K562 (cell line): ENCODE measurements around the gene ZNF799. TPM values are rescaled to one million over a fixed set of nuclear protein-coding genes. Genes with fewer than 3 reads are reported as not detected.
A peak's percentile ranks its signal among the peaks of the same experiment; 100 is the strongest.
"Not testable (repeated sequence)": the region's sequence is repeated elsewhere in the genome, so short reads cannot be mapped to it uniquely, and the experiment has no call there.

Experiments
- ATAC-seq: fragments of 200-7000 bp; cut with Tn5 transposase; 3 replicates; pipeline ENCODE4 v1.9.1; 2020; ENCODE audit warnings: moderate library complexity
- BruUV-seq: library from RNA; stranded (reverse); fragments of 400-500 nt; replicated peaks from 2 replicates; lab custom pipeline; 2021; lab: Mats Ljungman, UMichigan
- CTCF ChIA-PET: fragments of 300-600 bp; formaldehyde crosslinking; extraction: SDS; loops from one replicate; lab custom pipeline; 2021; ENCODE audit warnings: low intra/inter-chr PET ratio; lab: Yijun Ruan, JAX
- POLR2A ChIA-PET: fragments of 300-600, 350-650 bp; sonication (Branson Sonifier 250); formaldehyde crosslinking; extraction: SDS; loops from one replicate; lab custom pipeline; 2021; ENCODE audit warnings: antibody characterized with exemption, inconsistent platforms; lab: Yijun Ruan, JAX
- DNase-seq, 4 experiments: peaks; one replicate each; pipeline versions ENCODE4 v3.0.0 to v3.0.0-alpha.2; 2011 to 2018; ENCODE audit warnings: low spot score in 3 of 4, mixed read lengths in 3 of 4; ENCODE audit errors: extremely low read depth in 1 of 4
- FAIRE-seq: peaks from 2 replicates; lab custom pipeline; 2011; peaks lifted over from hg19 to GRCh38; lab: Jason Lieb, UNC
- H2AFZ ChIP-seq: 2 replicates; pipeline ENCODE4 v1.6.0; 2011; ENCODE audit warnings: low read depth, low read length, control low read depth, inconsistent platforms
- H3K27ac ChIP-seq: fragments of 200-600 bp; 3 replicates; pipeline ENCODE4 v1.8.0; 2011; ENCODE audit warnings: low read depth, mild to moderate bottlenecking, control low read depth, inconsistent platforms, low read length, moderate library complexity, mixed read lengths; ENCODE audit errors: extremely low read depth
- H3K27me3 ChIP-seq, 2 experiments: fragments of 300-600 bp in 1 of 2; 2 replicates in 1 of 2; 3 replicates in 1 of 2; pipeline versions ENCODE4 v1.6.0 to v1.8.0; 2011; ENCODE audit warnings: inconsistent platforms in 2 of 2, low read length in 2 of 2, mild to moderate bottlenecking in 1 of 2, mixed read lengths in 1 of 2, moderate library complexity in 1 of 2; ENCODE audit not compliant: control insufficient read depth in 2 of 2, insufficient read depth in 2 of 2
- H3K36me3 ChIP-seq: fragments of 300-600 bp; 3 replicates; pipeline ENCODE4 v1.8.0; 2011; ENCODE audit warnings: mild to moderate bottlenecking, low read length, inconsistent platforms; ENCODE audit not compliant: control insufficient read depth, insufficient read depth
- H3K4me1 ChIP-seq, 2 experiments: fragments of 200-600 bp in 1 of 2; replicated peaks in 1 of 2; 2 replicates in 1 of 2; 3 replicates in 1 of 2; pipeline versions ENCODE4 v1.5.1 to v1.8.0; 2011; ENCODE audit warnings: inconsistent platforms in 2 of 2, low read length in 2 of 2, mild to moderate bottlenecking in 1 of 2, mixed read lengths in 1 of 2, moderate library complexity in 1 of 2; ENCODE audit not compliant: control insufficient read depth in 2 of 2, insufficient read depth in 2 of 2
- H3K4me2 ChIP-seq: 2 replicates; pipeline ENCODE4 v1.6.1; 2011; ENCODE audit warnings: low read length, control low read depth, inconsistent platforms, mixed read lengths; ENCODE audit not compliant: insufficient read depth
- H3K4me3 ChIP-seq: fragments of 200-600 bp; sonication (generic), shearing (Covaris generic); 2 replicates; pipeline ENCODE4 v1.5.1; 2016; ENCODE audit warnings: control low read depth, inconsistent platforms
- H3K79me2 ChIP-seq: fragments of 200-600 bp; 3 replicates; pipeline ENCODE4 v1.8.0; 2011; ENCODE audit warnings: low read length, inconsistent platforms; ENCODE audit not compliant: control insufficient read depth, insufficient read depth
- H3K9ac ChIP-seq, 2 experiments: 2 replicates each; pipeline versions ENCODE4 v1.6.0 to v1.6.1; 2011; ENCODE audit warnings: low read depth in 2 of 2, low read length in 2 of 2, control low read depth in 1 of 2, inconsistent platforms in 1 of 2, mild to moderate bottlenecking in 1 of 2, mixed read lengths in 1 of 2; ENCODE audit not compliant: insufficient read depth in 1 of 2
- H3K9me1 ChIP-seq: one replicate; pipeline ENCODE4 v1.6.0; 2011; ENCODE audit warnings: inconsistent platforms, mild to moderate bottlenecking, low read length, moderate library complexity; ENCODE audit not compliant: control insufficient read depth, insufficient read depth
- H3K9me3 ChIP-seq: replicated peaks from 2 replicates; pipeline ENCODE4 v1.5.1; 2011; ENCODE audit warnings: low read depth, low read length, inconsistent platforms; ENCODE audit not compliant: control insufficient read depth, insufficient read depth
- H4K20me1 ChIP-seq: replicated peaks from 2 replicates; pipeline ENCODE4 v1.6.1; 2011; ENCODE audit warnings: low read length, inconsistent platforms, mixed read lengths; ENCODE audit not compliant: control insufficient read depth, insufficient read depth
- BRD9 ChIP-seq: fragments of 450-650 bp; IDR thresholded peaks from 2 replicates; pipeline ENCODE4 v1.6.1; 2018; ENCODE audit warnings: low read depth; ENCODE audit not compliant: partially characterized antibody
- CBX3 ChIP-seq, 2 experiments: IDR thresholded peaks; 1 replicate in 1 of 2; 2 replicates in 1 of 2; pipeline ENCODE4 v1.6.1; 2012; ENCODE audit warnings: inconsistent platforms in 2 of 2, low read length in 2 of 2, borderline replicate concordance in 1 of 2, control low read depth in 1 of 2
- CBX5 ChIP-seq: IDR thresholded peaks from 2 replicates; pipeline ENCODE4 v1.6.1; 2014; ENCODE audit warnings: low read depth, borderline replicate concordance
- RFX1 ChIP-seq: fragments of 450-650 bp; IDR thresholded peaks from 2 replicates; pipeline ENCODE4 v1.6.1; 2016; ENCODE audit warnings: mild to moderate bottlenecking, moderate library complexity
- ZNF280A ChIP-seq: fragments of 450-650 bp; IDR thresholded peaks from 2 replicates; pipeline ENCODE4 v1.6.1; 2018; ENCODE audit warnings: mild to moderate bottlenecking, low read depth; ENCODE audit not compliant: partially characterized antibody
- WGBS: fragments of 100-300 bp; shearing (Covaris generic); methylation state at CpG from one replicate; pipeline ENCODE4 v1.1.6; 2016; ENCODE audit warnings: low coverage, mixed read lengths; ENCODE audit not compliant: insufficient coverage; ENCODE audit errors: missing lambda C conversion rate; 5-methylcytosine and 5-hydroxymethylcytosine counted together
- in situ Hi-C: fragments of 300-500 bp; cut with MboI; formaldehyde crosslinking; loops from 4 replicates; pipeline ENCODE4 v1.15.0; 2018; ENCODE audit warnings: inconsistent platforms, mixed read lengths
- intact Hi-C: fragments of 100-400 bp; cut with micrococcal nuclease; formaldehyde crosslinking; loops from 2 replicates; pipeline ENCODE4 v1.14.2; 2022
- polyA plus RNA-seq, 8 experiments: library from polyadenylated mRNA; depleted of rRNA in 4 of 8; stranded (reverse) in 5 of 8; unstranded in 3 of 8; fragments of >200 nt; fragmentation: Nextera tagmentation in 2 of 8; fragmentation: Illumina TruSeq in 1 of 8; extraction: Ambion mirVana in 2 of 8; extraction: Trizol in 1 of 8; gene quantifications; 2 replicates each; pipeline versions ENCODE4 v1.2.1 to v1.2.3, GENCODE V29; 2011 to 2014; ENCODE audit warnings: inconsistent platforms in 1 of 8, missing spikeins in 1 of 8
- total RNA-seq, 7 experiments: library from RNA; depleted of rRNA in 6 of 7; stranded (reverse); fragments of >200 nt in 6 of 7; fragmentation: Illumina TruSeq in 2 of 7; extraction: Trizol in 2 of 7; gene quantifications; 2 replicates each; pipeline versions ENCODE4 v1.2.1 to v1.2.3, GENCODE V29; 2011 to 2021; ENCODE audit warnings: low replicate concordance in 1 of 7

Gene ZNF799
- total and polyA plus RNA-seq, 9 of the 15 experiments (the other 6 are each of a cell fraction or from before 2014, with no cell fraction given), result 0.63 to 5.5 (median 2.9) TPM

DNA sequence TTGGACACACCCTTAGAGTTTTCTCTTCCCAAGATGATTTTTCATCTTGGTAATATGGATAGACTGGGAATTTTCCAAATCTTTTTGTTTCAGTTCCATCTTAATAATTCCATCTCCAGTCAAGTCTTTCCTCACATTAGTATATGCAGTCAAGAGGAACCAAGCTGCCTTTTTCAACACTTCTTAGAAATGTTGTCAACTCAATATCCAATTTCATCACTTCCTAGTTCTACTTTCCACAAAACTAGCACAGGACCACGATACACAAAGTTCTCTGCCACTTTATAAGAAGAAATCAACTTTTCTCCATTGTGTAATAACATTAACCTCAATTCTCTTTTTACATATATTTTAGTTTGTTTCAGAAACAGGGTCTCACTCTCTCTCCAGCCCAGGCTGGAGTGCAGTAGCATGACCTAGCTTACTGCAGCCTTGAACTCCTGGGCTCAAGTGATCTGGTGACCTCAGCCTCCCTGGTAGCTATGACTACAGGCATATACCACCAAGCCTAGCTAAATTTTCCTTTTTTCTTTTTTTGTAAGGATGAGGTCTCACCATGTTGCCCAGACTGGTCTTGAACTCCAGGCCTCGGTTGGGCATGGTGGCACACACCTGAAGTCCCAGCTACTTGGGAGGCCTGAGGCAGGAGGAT, 24.3 kb upstream of the ZNF799 start:
- ChIA-PET POLR2A (interaction anchor here (0.6 kb wide), 2 partner anchors 22 to 25 kb away, joined by 3 read pairs; no protein-coding TSS in a partner anchor), CTCF (no interaction called here)
- Histone ChIP-seq H4K20me1 (no peaks in the 10 kb centered on the region), H3K36me3 (no peaks in the 10 kb centered on the region), H3K9me3 (no peaks in the 10 kb centered on the region; the same call in 1 of the 2 replicates), H3K27me3 (no peaks in the 10 kb centered on the region), H3K9me1 (no peaks in the 10 kb centered on the region), H3K27ac (no peak overlapping the region), H3K4me2 (no peak overlapping the region)
- peak; percentile 17; the same call in 1 of the 2 replicates for TF ChIP-seq RFX1
- no peak for TF ChIP-seq BRD9
- TF ChIP-seq, all 486 proteins: peak for 1
- BruUV-seq, result no TSS peak
- WGBS, result 15% methylated on average over 2 of the region's 2 CpGs
- no peak overlapping the region for H3K9ac ChIP-seq
- DNase-seq, result no peak
- intact Hi-C loops (no loop called here), in situ Hi-C loops (no loop called here)
- H3K4me1 ChIP-seq, result no peaks in the 10 kb centered on the region
- no peak overlapping the region for H2AFZ ChIP-seq
- no peak for FAIRE-seq
- H3K4me3 ChIP-seq, result no peak overlapping the region
- H3K79me2 ChIP-seq, result no peaks in the 10 kb centered on the region
- no peak for ATAC-seq

DNA sequence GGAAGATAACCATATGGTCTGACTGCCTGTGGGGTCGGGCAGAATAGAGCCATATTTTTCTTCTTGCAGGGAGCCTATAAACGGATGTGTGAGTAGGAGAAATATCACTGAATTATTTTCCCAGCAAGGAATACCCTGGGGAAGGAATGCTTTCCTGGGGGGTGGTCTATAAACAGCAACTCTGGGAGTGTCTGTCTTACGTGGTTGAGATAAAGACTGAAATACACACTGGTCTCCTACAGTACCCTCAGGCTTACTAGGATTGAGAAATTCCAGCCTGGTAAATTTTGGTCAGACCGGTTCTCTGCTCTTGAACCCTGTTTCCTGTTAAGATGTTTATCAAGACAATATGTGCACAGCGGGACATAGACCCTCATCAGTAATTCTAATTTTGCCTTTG, 16.2 kb upstream of the ZNF799 start:
- H3K4me2 ChIP-seq, H3K9me3 ChIP-seq, FAIRE-seq, H2AFZ ChIP-seq, H3K79me2 ChIP-seq, POLR2A ChIA-PET, H3K4me3 ChIP-seq: not testable (repeated sequence)
- 2% methylated on average over 4 of the region's 5 CpGs for WGBS
- TF ChIP-seq CBX3 (IDR thresholded peaks at IDR 0.05; ENCODE audit: borderline replicate concordance in 1 of 2, low read length in 2 of 2) (0 out of 3 replicates have a peak, but pooled peaks of 1 of the 2 experiments have one; percentile 28), ZNF280A (peak; percentile 14), CBX5 (peak; percentile 60; the same call in 1 of the 2 replicates)
- TF ChIP-seq, all 486 proteins: peak for 3; not testable (repeated sequence) for 483
- BruUV-seq, H3K27me3 ChIP-seq, in situ Hi-C loops, H3K36me3 ChIP-seq, H3K4me1 ChIP-seq, DNase-seq, H3K9me1 ChIP-seq, H3K9ac ChIP-seq, H3K27ac ChIP-seq, intact Hi-C loops, H4K20me1 ChIP-seq, ATAC-seq, CTCF ChIA-PET: not testable (repeated sequence)
